ENCODE data around the gene VEZT.

The VEZT gene

GRCh38 chr12:95351748-95352147, 134.1 kb downstream of the VEZT start:
- no peak for TF ChIP-seq CTCF (IDR thresholded peaks at IDR 0.05; ENCODE audit: low read depth, low read length)
- no peak overlapping the region for H3K4me3 ChIP-seq (ENCODE audit: low read depth, low read length)

Data from WI38 (cell line).